HepG2 (cell line): ENCODE results near the gene KAT14. TPM values are rescaled to one million over a fixed set of nuclear protein-coding genes. Genes with fewer than 3 reads are reported as not detected.

Experiments
- ATF2 ChIP-seq: sonication (generic); formaldehyde crosslinking; IDR thresholded peaks from 2 replicates; pipeline ENCODE4 v1.4.0; 2020; ENCODE audit warnings: missing genetic modification reagents
- CSRNP2 ChIP-seq: sonication (generic); formaldehyde crosslinking; conservative IDR thresholded peaks from 2 replicates; pipeline ENCODE4 v1.8.0; 2022; ENCODE audit warnings: low read depth, missing genetic modification reagents
- DPF2 ChIP-seq: sonication (generic); formaldehyde crosslinking; IDR thresholded peaks from 2 replicates; pipeline ENCODE4 v1.4.0; 2020; ENCODE audit warnings: mild to moderate bottlenecking, low read depth, missing genetic modification reagents, borderline replicate concordance
- EZH2 ChIP-seq: conservative IDR thresholded peaks from 2 replicates; pipeline ENCODE4 v1.6.1; 2012; ENCODE audit warnings: mild to moderate bottlenecking, low read depth, low read length, moderate library complexity
- GATAD1 ChIP-seq: IDR thresholded peaks from 2 replicates; pipeline ENCODE4 v1.6.1; 2016; ENCODE audit warnings: missing genetic modification reagents, missing compliant biosample characterization
- KLF6 ChIP-seq: IDR thresholded peaks from 2 replicates; pipeline ENCODE4 v1.8.0; 2016; ENCODE audit warnings: missing biosample characterization, missing genetic modification reagents
- NR2F6 ChIP-seq, 2 experiments: IDR thresholded peaks; 2 replicates each; pipeline ENCODE4 v1.6.1; 2016; ENCODE audit warnings: antibody characterized with exemption in 1 of 2, mild to moderate bottlenecking in 1 of 2
- PCBP2 ChIP-seq: fragments of 200-400 bp; formaldehyde crosslinking; optimal IDR thresholded peaks from 2 replicates; pipeline ENCODE3; 2018; ENCODE audit warnings: low read length, low read depth; ENCODE audit not compliant: poor library complexity, severe bottlenecking
- SNAI1 ChIP-seq: sonication (generic); formaldehyde crosslinking; IDR thresholded peaks from 2 replicates; pipeline ENCODE4 v1.5.0; 2020; ENCODE audit warnings: mild to moderate bottlenecking, missing genetic modification reagents, borderline replicate concordance
- U2AF1 ChIP-seq: fragments of 200-400 bp; formaldehyde crosslinking; optimal IDR thresholded peaks from 2 replicates; pipeline ENCODE3; 2017; ENCODE audit warnings: mild to moderate bottlenecking, low read depth, low read length
- ZBTB4 ChIP-seq: sonication (generic); formaldehyde crosslinking; IDR thresholded peaks from 2 replicates; pipeline ENCODE4 v1.4.0; 2020; ENCODE audit warnings: missing genetic modification reagents, mild to moderate bottlenecking, borderline replicate concordance
- ZFP37 ChIP-seq: sonication (generic); formaldehyde crosslinking; IDR thresholded peaks from 2 replicates; pipeline ENCODE4 v1.4.0; 2020; ENCODE audit warnings: missing genetic modification reagents, borderline replicate concordance
- ZNF446 ChIP-seq: sonication (generic); formaldehyde crosslinking; IDR thresholded peaks from 2 replicates; pipeline ENCODE4 v1.5.0; 2020; ENCODE audit warnings: mild to moderate bottlenecking, missing genetic modification reagents
- polyA plus RNA-seq, 8 experiments: library from polyadenylated mRNA; depleted of rRNA in 3 of 8; stranded (reverse) in 7 of 8; unstranded in 1 of 8; fragments of >200 nt; fragmentation: Illumina TruSeq in 4 of 8; extraction: Trizol in 4 of 8; gene quantifications; 2 replicates each; pipeline versions ENCODE4 v1.2.1 to v1.2.3, GENCODE V29; 2011 to 2016; ENCODE audit warnings: low read depth in 4 of 8, missing spikeins in 1 of 8, mixed read lengths in 1 of 8; ENCODE audit not compliant: insufficient read depth in 1 of 8
- total RNA-seq, 5 experiments: library from RNA; depleted of rRNA; stranded (reverse); fragments of >200 nt; fragmentation: Illumina TruSeq; extraction: Trizol; gene quantifications; 2 replicates each; pipeline ENCODE4 v1.2.3, GENCODE V29; 2016; ENCODE audit warnings: low read depth in 1 of 5
- TF ChIP-seq, protein P1 (sequence below): sonication (generic); formaldehyde crosslinking; IDR thresholded peaks from 2 replicates; pipeline ENCODE4 v1.4.0; 2020; ENCODE audit warnings: mild to moderate bottlenecking, missing genetic modification reagents

The KAT14 gene
- total and polyA plus RNA-seq, 2 of the 13 experiments (the other 11 are each of a cell fraction or from before 2014, with no cell fraction given): 5.1 to 15.1 TPM

DNA sequence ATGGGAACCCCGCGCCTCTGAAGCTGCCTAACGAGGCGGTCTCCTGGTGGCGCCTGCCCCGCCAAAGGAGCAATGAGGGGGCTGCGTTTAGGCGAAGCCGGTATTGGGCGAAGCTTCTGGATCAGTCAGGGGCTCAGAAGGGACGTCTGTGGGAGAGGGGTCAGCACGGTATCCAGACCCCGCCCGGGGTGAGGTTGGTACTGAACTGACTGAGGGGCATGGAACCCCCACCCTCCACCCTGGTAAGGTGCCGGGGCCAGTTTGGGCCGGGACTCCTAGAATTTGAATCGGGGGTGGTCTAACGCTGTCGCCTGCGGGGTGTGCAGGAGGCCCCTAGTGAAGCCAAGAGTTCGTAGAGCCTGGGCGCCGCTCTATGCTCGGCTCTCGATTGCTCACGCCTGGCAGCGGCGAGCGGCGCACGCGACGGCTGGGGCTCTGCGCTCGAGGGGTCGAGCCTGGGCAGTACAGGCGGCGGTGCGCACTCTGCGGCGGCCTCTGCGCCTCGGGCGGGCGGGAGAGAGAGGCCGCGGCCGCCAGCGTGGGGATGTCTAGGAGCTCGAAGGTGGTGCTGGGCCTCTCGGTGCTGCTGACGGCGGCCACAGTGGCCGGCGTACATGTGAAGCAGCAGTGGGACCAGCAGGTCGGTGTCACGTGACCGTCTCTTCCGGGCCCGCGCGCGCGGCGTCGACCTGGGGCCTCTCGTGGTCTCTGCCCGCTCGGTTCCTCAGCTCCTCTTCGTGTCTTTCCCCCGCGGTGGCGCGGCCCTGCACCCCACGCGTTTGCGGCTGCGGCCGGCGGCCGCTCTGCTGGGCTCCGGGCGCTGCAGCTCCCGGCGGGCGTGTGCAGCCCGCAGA is at the start of gene KAT14, which contains the start of gene PET117 (continued):
- TF ChIP-seq, protein P1, sequence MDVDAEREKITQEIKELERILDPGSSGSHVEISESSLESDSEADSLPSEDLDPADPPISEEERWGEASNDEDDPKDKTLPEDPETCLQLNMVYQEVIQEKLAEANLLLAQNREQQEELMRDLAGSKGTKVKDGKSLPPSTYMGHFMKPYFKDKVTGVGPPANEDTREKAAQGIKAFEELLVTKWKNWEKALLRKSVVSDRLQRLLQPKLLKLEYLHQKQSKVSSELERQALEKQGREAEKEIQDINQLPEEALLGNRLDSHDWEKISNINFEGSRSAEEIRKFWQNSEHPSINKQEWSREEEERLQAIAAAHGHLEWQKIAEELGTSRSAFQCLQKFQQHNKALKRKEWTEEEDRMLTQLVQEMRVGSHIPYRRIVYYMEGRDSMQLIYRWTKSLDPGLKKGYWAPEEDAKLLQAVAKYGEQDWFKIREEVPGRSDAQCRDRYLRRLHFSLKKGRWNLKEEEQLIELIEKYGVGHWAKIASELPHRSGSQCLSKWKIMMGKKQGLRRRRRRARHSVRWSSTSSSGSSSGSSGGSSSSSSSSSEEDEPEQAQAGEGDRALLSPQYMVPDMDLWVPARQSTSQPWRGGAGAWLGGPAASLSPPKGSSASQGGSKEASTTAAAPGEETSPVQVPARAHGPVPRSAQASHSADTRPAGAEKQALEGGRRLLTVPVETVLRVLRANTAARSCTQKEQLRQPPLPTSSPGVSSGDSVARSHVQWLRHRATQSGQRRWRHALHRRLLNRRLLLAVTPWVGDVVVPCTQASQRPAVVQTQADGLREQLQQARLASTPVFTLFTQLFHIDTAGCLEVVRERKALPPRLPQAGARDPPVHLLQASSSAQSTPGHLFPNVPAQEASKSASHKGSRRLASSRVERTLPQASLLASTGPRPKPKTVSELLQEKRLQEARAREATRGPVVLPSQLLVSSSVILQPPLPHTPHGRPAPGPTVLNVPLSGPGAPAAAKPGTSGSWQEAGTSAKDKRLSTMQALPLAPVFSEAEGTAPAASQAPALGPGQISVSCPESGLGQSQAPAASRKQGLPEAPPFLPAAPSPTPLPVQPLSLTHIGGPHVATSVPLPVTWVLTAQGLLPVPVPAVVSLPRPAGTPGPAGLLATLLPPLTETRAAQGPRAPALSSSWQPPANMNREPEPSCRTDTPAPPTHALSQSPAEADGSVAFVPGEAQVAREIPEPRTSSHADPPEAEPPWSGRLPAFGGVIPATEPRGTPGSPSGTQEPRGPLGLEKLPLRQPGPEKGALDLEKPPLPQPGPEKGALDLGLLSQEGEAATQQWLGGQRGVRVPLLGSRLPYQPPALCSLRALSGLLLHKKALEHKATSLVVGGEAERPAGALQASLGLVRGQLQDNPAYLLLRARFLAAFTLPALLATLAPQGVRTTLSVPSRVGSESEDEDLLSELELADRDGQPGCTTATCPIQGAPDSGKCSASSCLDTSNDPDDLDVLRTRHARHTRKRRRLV (CRISPR knock-in tag): peak; percentile 93; the same call in 1 of the 2 replicates
- TF ChIP-seq CSRNP2 (CRISPR knock-in tag) (peak; percentile 69; the same call in 1 of the 2 replicates), ZFP37 (peak; percentile 95), ATF2 (CRISPR knock-in tag) (peak; percentile 90), GATAD1 (CRISPR knock-in tag) (peak; percentile 92), ZNF446 (CRISPR knock-in tag) (peak; percentile 100), PCBP2 (no peak), ZBTB4 (CRISPR knock-in tag) (peak; percentile 83), U2AF1 (peak; percentile 94), NR2F6 (IDR thresholded peaks at IDR 0.05) (no peak), NR2F6 (CRISPR knock-in tag; IDR thresholded peaks at IDR 0.05) (peak; percentile 50), EZH2 (no peak), KLF6 (CRISPR knock-in tag) (peak; percentile 99), DPF2 (CRISPR knock-in tag) (no peak; the same call in 1 of the 2 replicates), SNAI1 (CRISPR knock-in tag) (peak; percentile 93; the same call in 1 of the 2 replicates)
